Effector memory CD8-positive, alpha-beta T cell (primary cell): ENCODE data around the gene PPM1B.
"Not testable (repeated sequence)": the region's sequence is repeated elsewhere in the genome, so short reads cannot be mapped to it uniquely, and the experiment has no call there.

Source experiments
- ATAC-seq: fragments of 150-1000 bp; cut with Tn5 transposase; replicated peaks from 2 replicates; pipeline ENCODE4 v1.10.0; 2021; ENCODE audit warnings: mild to moderate bottlenecking, moderate library complexity
- DNase-seq, 3 experiments: peaks; one replicate each; pipeline ENCODE4 v3.0.0; 2021
- H3K27ac Mint-ChIP-seq, 2 donors: one replicate each; pipeline ENCODE4 v1.8.0; 2022; ENCODE audit warnings: mild to moderate bottlenecking in 2 of 2, mixed read lengths in 2 of 2, moderate library complexity in 2 of 2
- H3K27me3 Mint-ChIP-seq, 2 donors: one replicate each; pipeline ENCODE4 v1.8.0; 2022; ENCODE audit warnings: mixed read lengths in 2 of 2
- H3K36me3 Mint-ChIP-seq: one replicate; pipeline ENCODE4 v1.8.0; 2022; ENCODE audit warnings: mild to moderate bottlenecking, moderate library complexity, mixed read lengths; ENCODE audit not compliant: insufficient read depth
- H3K4me1 Mint-ChIP-seq, 2 donors: one replicate each; pipeline ENCODE4 v1.8.0; 2022; ENCODE audit warnings: low read depth in 2 of 2, mixed read lengths in 2 of 2
- H3K4me3 Mint-ChIP-seq, 2 donors: one replicate each; pipeline ENCODE4 v1.8.0; 2022; ENCODE audit warnings: mild to moderate bottlenecking in 2 of 2, mixed read lengths in 2 of 2, moderate library complexity in 2 of 2
- H3K9me3 Mint-ChIP-seq, 2 donors: one replicate each; pipeline ENCODE4 v1.8.0; 2022; ENCODE audit warnings: mixed read lengths in 2 of 2
- total RNA-seq, 9 experiments: gene quantifications; one replicate each; lab custom pipeline; 2026; lab: John Stamatoyannopoulos, UW

The PPM1B gene
- total RNA-seq = 17.5 to 41.8 (median 25.6) reads per million in 9 experiments

DNA sequence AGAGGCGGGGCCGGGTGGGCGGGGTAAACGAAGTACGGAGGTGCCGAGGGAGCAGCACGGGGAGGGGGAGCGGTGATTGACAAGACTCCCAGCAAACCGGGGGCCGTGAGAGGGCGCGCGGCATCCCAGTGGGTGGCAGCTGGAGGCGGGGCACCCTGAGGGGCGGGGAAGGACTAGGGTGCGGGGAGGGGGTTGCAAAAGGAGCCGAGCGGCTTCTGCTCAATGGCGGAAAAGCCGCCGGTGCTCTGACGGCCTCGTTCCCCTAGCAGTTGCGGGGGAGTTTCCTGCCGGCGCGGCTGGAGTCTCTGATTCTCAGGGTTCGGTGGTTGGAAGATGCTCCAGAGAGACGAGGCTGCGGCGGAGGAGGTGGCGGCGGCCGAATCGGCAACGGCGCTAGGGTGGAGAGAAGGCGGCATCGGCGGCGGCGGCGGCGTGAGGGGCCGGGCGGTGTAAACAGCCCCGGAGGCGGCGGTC lies at the start of gene PPM1B:
PPM1B (plus strand) TSS at position 195 of the 474 bp plus-strand sequence. CDS start 32,325 bp downstream, outside the sequence.
- Mint-ChIP-seq H3K4me3 (peak within 1 kb of the TSS; percentile 93 to 99), H3K27ac (peak within 1 kb of the TSS; percentile 100), H3K27me3 (no peaks in the 10 kb centered on the region), H3K9me3 (no peaks in the 10 kb centered on the region), H3K4me1 (peaks cover 34 to 45% of the 10 kb centered on the region in 2 donors), H3K36me3 (peaks cover 37% of the 10 kb centered on the region)
- ATAC-seq (peak; percentile 70), DNase-seq (peak; percentile 98 to 100 (median 99))

DNA sequence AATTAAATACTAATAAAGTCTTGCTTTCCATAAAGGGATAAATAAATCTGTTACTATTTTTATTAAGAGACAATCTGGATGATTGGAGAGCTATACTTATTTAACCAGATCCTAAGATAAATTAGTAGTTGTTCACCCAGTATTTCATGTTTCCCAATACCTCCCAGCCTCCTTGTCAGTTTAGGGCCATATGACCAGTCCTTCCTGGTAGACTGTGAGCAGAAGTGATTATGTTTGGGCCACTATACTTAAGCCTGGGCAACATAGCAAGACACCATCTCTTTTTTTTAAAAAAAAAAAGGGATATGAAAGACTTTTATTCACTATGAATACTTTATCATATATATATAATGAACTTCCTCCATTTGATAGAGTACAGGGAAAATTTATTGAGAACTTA lies 48.8 kb upstream of the PPM1B start:
- peaks cover 2 to 4% of the 10 kb centered on the region in 2 donors for H3K4me1 Mint-ChIP-seq
- no peak for DNase-seq
- no peak overlapping the region for H3K4me3 Mint-ChIP-seq
- no peaks in the 10 kb centered on the region for H3K36me3 Mint-ChIP-seq
- H3K27ac Mint-ChIP-seq = no peak overlapping the region
- H3K9me3 Mint-ChIP-seq = no peaks in the 10 kb centered on the region
- ATAC-seq = no peak
- H3K27me3 Mint-ChIP-seq = peaks cover 0 to 19% of the 10 kb centered on the region in 2 donors

DNA sequence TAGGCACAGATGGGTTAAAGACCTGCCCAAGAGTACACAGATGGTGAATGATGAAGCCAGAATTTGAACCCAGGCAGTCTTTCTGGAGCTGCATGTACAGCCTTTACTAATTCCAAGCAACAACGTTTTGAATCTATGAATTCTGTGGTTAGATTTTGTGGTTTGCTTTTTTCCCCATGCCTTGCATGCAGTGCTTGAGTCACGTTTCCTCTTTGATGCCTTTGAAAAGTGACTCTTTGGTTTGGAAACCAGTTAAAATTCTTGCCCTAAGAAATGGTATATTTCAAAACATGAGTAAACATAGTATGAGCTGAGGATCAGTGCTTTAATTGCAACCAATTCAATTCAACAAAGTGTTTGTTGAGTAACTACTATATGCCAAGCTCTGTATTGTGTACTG lies 48.2 kb upstream of the PPM1B start:
- ATAC-seq (peak; percentile 56), DNase-seq (no peak)
- Mint-ChIP-seq H3K27me3 (peaks cover 0 to 19% of the 10 kb centered on the region in 2 donors), H3K4me1 (peaks cover 2 to 4% of the 10 kb centered on the region in 2 donors), H3K4me3 (no peak overlapping the region), H3K9me3 (no peaks in the 10 kb centered on the region), H3K27ac (peak overlapping the region in 1 of 2 donors; percentile 22), H3K36me3 (no peaks in the 10 kb centered on the region)

DNA sequence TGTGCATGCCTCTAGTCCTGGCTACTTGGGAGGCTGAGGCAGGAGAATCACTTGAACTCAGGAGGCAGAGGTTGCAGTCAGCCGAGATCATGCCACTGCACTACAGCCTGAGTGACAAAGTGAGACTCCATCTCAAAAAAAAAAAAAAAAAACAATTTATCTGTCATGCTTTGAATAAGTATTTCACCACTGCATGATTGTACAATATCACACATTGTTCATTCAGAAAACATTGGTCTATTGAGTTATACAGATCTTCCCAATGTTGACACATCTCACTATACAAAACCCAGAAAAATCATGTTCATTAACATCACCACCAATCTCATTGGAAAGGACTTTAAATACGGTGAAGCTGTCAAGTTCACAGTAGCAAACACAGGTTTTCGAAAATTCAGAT lies 46.8 kb upstream of the PPM1B start:
- peaks cover 0 to 19% of the 10 kb centered on the region in 2 donors for H3K27me3 Mint-ChIP-seq
- DNase-seq (no peak), ATAC-seq (no peak)
- peaks cover 2 to 4% of the 10 kb centered on the region in 2 donors for H3K4me1 Mint-ChIP-seq
- H3K4me3 Mint-ChIP-seq = no peak overlapping the region
- H3K36me3 Mint-ChIP-seq = no peaks in the 10 kb centered on the region
- H3K9me3 Mint-ChIP-seq = no peaks in the 10 kb centered on the region
- no peak overlapping the region for H3K27ac Mint-ChIP-seq

DNA sequence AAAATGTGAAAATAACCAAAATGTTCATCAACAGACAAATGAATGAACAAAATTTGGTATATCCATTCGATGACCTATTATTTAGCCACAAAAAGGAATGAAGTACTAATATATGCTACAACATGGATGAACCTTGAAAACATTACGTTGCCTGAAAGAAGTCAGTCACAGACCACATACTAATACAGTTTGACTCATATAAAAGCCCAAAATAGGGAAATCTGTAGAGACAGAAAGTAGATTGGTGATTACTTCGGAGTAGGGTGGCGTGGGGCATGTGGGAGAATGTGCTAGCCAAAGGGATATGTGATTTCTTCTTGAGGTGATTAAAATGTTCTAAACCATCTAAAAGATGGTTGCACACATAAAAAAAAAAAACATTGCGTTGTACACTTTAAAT lies 44.2 kb upstream of the PPM1B start:
- DNase-seq = no peak
- Mint-ChIP-seq H3K9me3 (no peaks in the 10 kb centered on the region), H3K4me3 (no peak overlapping the region), H3K27me3 (peaks cover 0 to 19% of the 10 kb centered on the region in 2 donors), H3K36me3 (no peaks in the 10 kb centered on the region), H3K27ac (no peak overlapping the region), H3K4me1 (peaks cover 2 to 4% of the 10 kb centered on the region in 2 donors)
- no peak for ATAC-seq

DNA sequence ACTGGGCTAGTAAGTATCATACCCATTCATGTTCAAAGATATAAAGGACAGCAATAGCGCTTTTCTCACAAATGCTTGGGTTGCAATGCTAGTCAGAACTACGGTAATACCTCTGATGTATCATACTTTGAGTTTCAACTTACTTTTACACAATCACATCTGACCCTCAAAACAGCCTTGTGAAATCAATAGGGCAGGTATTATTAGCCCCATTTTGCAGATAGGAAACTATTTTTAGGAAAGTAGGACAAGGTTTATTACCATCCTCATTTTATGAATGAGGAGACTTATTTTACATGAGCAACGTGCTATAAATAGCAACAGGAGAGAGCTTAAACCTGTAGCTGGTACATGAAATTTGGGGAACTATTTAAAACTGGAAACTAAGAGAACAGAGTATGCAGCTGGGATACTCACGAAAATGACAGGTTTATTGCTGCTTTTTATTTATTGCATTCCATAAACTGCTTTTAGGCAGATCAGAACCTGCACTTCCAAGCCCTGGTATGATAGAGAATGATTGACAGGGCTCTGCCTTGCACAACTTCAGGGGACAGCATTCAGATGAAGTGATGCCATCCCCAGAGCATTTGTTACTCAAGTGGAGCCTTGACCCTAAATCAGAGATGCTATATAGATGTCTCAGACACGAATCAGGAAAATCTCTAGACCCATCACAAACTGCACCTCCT lies 42.4 kb upstream of the PPM1B start:
- Mint-ChIP-seq H3K9me3 (no peaks in the 10 kb centered on the region), H3K4me3 (no peak overlapping the region), H3K27me3 (peaks cover 0 to 19% of the 10 kb centered on the region in 2 donors), H3K27ac (no peak overlapping the region), H3K4me1 (no peaks in the 10 kb centered on the region), H3K36me3 (no peaks in the 10 kb centered on the region)
- ATAC-seq (no peak), DNase-seq (no peak)

DNA sequence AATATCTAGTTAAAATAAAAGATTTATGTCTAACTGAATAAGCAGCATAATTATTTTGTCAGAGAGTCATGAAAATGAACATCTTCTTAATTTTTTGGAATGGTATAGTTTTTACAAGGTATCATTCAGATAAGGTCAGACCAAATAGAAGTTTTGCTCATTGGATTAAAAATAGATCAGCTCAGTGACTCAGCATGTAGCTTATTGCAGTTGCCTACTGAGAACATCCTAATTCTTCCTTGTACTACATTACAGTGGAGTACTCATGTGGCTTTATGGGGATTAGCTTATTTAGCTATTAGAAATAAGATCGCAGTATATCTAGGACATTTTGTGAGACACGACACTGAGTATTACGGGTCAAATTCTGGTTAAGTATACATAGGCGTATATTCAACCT lies 38.2 kb upstream of the PPM1B start:
- no peak overlapping the region for H3K4me3 Mint-ChIP-seq

DNA sequence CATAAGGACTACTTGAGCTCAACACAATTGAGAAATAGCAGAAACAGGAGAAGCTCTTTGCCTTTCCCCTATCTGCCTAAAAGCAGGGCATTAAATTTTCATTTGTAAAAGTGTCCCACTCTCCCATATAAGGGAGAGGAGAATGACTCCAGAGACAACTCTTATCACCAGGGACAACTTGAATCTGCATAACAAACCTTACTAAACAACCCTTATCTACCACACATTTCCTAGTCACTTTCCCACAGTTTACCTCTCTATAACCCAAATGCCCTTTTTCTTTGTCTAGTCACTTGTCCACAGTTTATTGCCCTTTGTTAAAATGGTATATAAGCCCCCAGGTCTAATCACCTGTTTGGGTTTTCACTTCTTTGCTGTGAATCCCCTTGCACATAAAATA lies 37.5 kb upstream of the PPM1B start:
- H3K4me1 Mint-ChIP-seq = no peaks in the 10 kb centered on the region
- no peaks in the 10 kb centered on the region for H3K36me3 Mint-ChIP-seq
- no peak overlapping the region for H3K27ac Mint-ChIP-seq
- no peak overlapping the region for H3K4me3 Mint-ChIP-seq
- H3K27me3 Mint-ChIP-seq = no peaks in the 10 kb centered on the region
- ATAC-seq = no peak
- no peak for DNase-seq
- no peaks in the 10 kb centered on the region for H3K9me3 Mint-ChIP-seq

More for the DNA sequence above, 38.2 kb upstream of the PPM1B start:
- DNase-seq (no peak), ATAC-seq (no peak)
- H3K27me3 Mint-ChIP-seq = no peaks in the 10 kb centered on the region
- H3K4me1 Mint-ChIP-seq = no peaks in the 10 kb centered on the region
- H3K9me3 Mint-ChIP-seq = no peaks in the 10 kb centered on the region
- H3K27ac Mint-ChIP-seq = no peak overlapping the region
- H3K36me3 Mint-ChIP-seq = no peaks in the 10 kb centered on the region

DNA sequence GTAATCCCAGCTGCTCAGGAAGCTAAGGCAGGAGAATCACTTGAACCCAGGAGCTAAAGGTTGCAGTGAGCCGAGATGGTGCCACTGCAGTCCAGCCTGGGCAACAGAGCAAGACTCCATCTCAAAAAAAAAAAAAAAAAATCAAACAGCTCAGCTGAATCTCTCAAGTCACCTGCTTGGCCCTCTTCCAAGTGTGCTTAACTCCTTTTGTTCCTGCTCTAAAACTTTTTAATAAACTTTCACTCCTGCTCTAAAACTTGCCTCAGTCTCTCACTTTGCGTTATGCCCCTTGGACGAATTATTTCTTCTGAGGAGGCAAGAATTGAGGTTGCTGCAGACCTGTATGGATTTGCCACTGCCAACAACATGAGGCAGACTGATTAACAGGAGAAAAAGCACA lies 35.1 kb upstream of the PPM1B start:
- H3K4me1 Mint-ChIP-seq, H3K9me3 Mint-ChIP-seq, H3K36me3 Mint-ChIP-seq, H3K27me3 Mint-ChIP-seq, ATAC-seq, DNase-seq, H3K27ac Mint-ChIP-seq, H3K4me3 Mint-ChIP-seq: not testable (repeated sequence)

DNA sequence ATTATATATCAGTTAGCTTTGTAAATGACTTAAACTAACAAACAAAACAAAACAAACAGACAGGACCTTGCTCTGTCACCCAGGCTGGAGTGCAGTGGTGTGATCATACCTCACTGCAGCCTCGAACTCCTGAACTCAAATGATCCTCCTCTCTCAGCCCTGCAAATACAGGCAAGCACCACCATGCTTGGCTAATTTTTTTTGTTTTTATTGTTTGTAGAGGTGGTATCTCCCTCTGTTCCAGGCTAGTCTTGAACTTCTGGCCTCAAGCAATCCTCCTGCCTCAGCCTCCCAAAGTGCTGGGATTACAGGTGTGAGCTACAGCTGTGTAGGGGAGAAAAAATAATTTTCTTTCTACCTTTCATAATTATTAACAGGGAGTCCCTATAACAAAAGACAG lies 33.8 kb upstream of the PPM1B start:
- peaks cover 0 to 4% of the 10 kb centered on the region in 2 donors for H3K27me3 Mint-ChIP-seq
- no peaks in the 10 kb centered on the region for H3K36me3 Mint-ChIP-seq
- H3K9me3 Mint-ChIP-seq = no peaks in the 10 kb centered on the region
- DNase-seq (no peak), ATAC-seq (no peak)
- H3K4me3 Mint-ChIP-seq = no peak overlapping the region
- no peak overlapping the region for H3K27ac Mint-ChIP-seq
- no peaks in the 10 kb centered on the region for H3K4me1 Mint-ChIP-seq

DNA sequence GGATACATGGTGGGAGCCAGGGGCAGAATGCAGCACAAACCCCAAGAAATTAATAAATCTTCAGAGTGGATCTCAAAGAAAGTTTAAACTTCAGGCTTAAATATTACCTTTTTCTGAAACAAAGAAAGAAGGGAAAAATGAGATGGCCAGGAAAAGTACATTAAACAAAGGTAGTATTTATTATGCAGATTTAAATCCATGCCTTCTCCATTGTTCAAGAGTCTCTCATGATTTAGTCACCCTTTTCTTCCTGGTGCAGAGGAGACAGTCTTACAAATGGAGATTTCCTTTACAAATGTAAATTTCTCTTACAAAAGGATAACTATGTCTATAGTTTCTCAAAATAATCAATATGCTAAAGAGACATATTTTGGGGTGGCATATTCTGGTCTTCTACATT lies 33.4 kb upstream of the PPM1B start:
- DNase-seq (no peak), ATAC-seq (no peak)
- H3K4me1 Mint-ChIP-seq = no peaks in the 10 kb centered on the region
- H3K36me3 Mint-ChIP-seq = no peaks in the 10 kb centered on the region
- no peaks in the 10 kb centered on the region for H3K9me3 Mint-ChIP-seq
- no peak overlapping the region for H3K4me3 Mint-ChIP-seq
- no peak overlapping the region for H3K27ac Mint-ChIP-seq
- H3K27me3 Mint-ChIP-seq = peaks cover 2 to 7% of the 10 kb centered on the region in 2 donors

DNA sequence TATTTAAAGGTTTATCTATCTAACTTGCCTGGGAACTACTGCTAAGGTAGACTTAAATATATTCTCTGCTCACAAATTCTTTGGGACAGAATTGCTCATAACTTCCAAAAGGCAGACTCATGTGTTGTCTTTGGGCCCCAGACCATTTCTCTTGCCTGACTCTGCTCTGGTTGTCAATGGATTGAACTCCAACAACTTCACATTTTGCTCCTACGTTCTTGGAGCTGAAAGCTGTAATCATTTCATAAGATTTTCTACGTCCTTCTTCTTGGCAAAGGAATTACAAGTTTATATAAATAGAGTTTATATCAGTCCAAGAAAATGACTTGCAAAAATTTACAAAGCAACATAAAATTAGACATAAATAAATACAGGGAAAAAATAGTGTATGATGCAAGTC lies 32.9 kb upstream of the PPM1B start:
- Mint-ChIP-seq H3K36me3 (no peaks in the 10 kb centered on the region), H3K27ac (no peak overlapping the region), H3K4me1 (no peaks in the 10 kb centered on the region), H3K4me3 (no peak overlapping the region), H3K9me3 (no peaks in the 10 kb centered on the region), H3K27me3 (peaks cover 6 to 7% of the 10 kb centered on the region in 2 donors)
- DNase-seq (no peak), ATAC-seq (no peak)

DNA sequence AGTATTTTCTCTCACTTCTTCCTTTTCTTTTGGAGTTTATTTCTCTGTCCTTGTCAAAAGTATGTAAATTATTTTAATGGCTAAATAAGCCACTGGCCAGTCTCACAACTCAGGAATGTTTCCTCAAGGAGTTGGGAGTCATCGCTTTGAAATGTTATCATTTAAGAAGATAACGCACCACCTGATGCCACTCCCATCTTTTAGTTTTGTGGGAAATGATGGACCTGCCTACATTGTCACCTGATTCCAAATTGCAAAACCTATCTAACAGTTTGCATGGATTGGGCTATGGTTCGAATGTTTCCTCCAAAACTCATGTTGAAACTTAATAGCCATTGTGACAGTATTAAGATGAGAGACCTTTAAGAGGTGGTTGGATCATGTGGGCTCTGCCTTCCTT lies 32.4 kb upstream of the PPM1B start:
- DNase-seq (no peak), ATAC-seq (no peak)
- Mint-ChIP-seq H3K9me3 (no peaks in the 10 kb centered on the region), H3K4me3 (no peak overlapping the region), H3K4me1 (no peaks in the 10 kb centered on the region), H3K27ac (no peak overlapping the region), H3K27me3 (peaks cover 7 to 8% of the 10 kb centered on the region in 2 donors), H3K36me3 (no peaks in the 10 kb centered on the region)

DNA sequence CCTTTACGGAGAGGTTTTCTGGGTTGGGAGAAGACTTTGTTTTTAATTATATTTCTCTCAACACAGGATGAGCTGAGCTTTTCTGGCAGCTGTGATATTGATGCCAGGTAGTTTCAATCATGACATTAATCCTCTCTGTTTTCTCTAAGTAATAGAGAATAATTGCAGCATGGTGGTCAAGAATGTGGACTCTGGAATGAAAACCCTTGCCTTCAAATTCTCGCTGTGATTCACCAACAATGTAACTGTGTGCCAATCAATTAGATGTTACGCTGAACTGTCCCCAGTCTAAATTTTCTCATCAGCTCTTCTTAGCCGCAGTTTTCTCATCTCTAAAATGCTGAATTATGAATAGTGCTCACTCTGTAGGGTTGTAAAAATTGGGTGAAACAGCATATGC lies 31.6 kb upstream of the PPM1B start:
- ATAC-seq (no peak), DNase-seq (no peak)
- Mint-ChIP-seq H3K9me3 (no peaks in the 10 kb centered on the region), H3K4me1 (no peaks in the 10 kb centered on the region), H3K27me3 (peaks cover 7 to 8% of the 10 kb centered on the region in 2 donors), H3K4me3 (no peak overlapping the region), H3K27ac (no peak overlapping the region), H3K36me3 (no peaks in the 10 kb centered on the region)
